Measurements from ENCODE around the gene NABP1.

GRCh38 chr2:191653667-191654391, 24.1 kb upstream of the NABP1 start:
- TF ChIP-seq CTCF (IDR thresholded peaks at IDR 0.05; ENCODE audit: insufficient read depth, low read length) = no peak
- no peak for TF ChIP-seq REST (IDR thresholded peaks at IDR 0.05; ENCODE audit: insufficient replicate concordance, low read depth)
- no peak for TF ChIP-seq POLR2AphosphoS5 (IDR thresholded peaks at IDR 0.05; ENCODE audit: low read depth)
- TF ChIP-seq SPI1 (IDR thresholded peaks at IDR 0.05; ENCODE audit: borderline replicate concordance, low read depth) = peak; percentile 48; the same call in 1 of the 2 replicates
